ENCODE results near the gene SEC24B. TPM values are rescaled to one million over a fixed set of nuclear protein-coding genes. Genes with fewer than 3 reads are reported as not detected.

Gene SEC24B
- polyA plus RNA-seq, 1 donor from 2014 or later: 20.4 TPM

GRCh38 chr4:109532182-109532581 is 98.6 kb downstream of the SEC24B start:
- no peaks in the 10 kb centered on the region for H3K79me2 ChIP-seq (replicated peaks; ENCODE audit: insufficient read depth, low read length)
- H3K9me3 ChIP-seq (ENCODE audit: low read length): no peaks in the 10 kb centered on the region
- H3K36me3 ChIP-seq (ENCODE audit: insufficient read depth, low read length): peaks cover 13% of the 10 kb centered on the region
- no peaks in the 10 kb centered on the region for H3F3A ChIP-seq (ENCODE audit: insufficient read depth, low read length, poor library complexity, severe bottlenecking)
- no peak overlapping the region for H3K27ac ChIP-seq (ENCODE audit: low read length)
- TF ChIP-seq RAD21 (conservative IDR thresholded peaks at IDR 0.05) (no peak), SMC3 (conservative IDR thresholded peaks at IDR 0.05; ENCODE audit: poor library complexity) (no peak), MXI1 (conservative IDR thresholded peaks at IDR 0.05; ENCODE audit: poor library complexity, severe bottlenecking) (no peak), TAF1 (IDR thresholded peaks at IDR 0.05; ENCODE audit: low read depth) (no peak), POLR2AphosphoS5 (IDR thresholded peaks at IDR 0.05) (no peak), EP300 (conservative IDR thresholded peaks at IDR 0.05; ENCODE audit: poor library complexity, severe bottlenecking) (no peak)
- H3K9me2 ChIP-seq (ENCODE audit: insufficient read depth, low read length): no peaks in the 10 kb centered on the region
- H2AFZ ChIP-seq (ENCODE audit: low read depth, low read length): no peak overlapping the region
- H3K4me2 ChIP-seq (ENCODE audit: low read length): no peak overlapping the region
- no peaks in the 10 kb centered on the region for H4K20me1 ChIP-seq (ENCODE audit: insufficient read depth)
- no peaks in the 10 kb centered on the region for H3K27me3 ChIP-seq (ENCODE audit: insufficient read depth, low read depth, low read length)
- no peak overlapping the region for H3K9ac ChIP-seq (ENCODE audit: low read length)
- H3K4me3 ChIP-seq (ENCODE audit: low read length): no peak overlapping the region

- Histone ChIP-seq H3K9me2 (ENCODE audit: insufficient read depth, low read length) (no peaks in the 10 kb centered on the region), H3K9ac (ENCODE audit: low read length) (no peak overlapping the region), H3K27ac (ENCODE audit: low read length) (no peak overlapping the region), H3K9me3 (ENCODE audit: low read length) (no peaks in the 10 kb centered on the region), H3K4me2 (ENCODE audit: low read length) (no peak overlapping the region), H3F3A (ENCODE audit: insufficient read depth, low read length, poor library complexity, severe bottlenecking) (no peaks in the 10 kb centered on the region), H3K27me3 (ENCODE audit: insufficient read depth, low read depth, low read length) (no peaks in the 10 kb centered on the region), H3K79me2 (replicated peaks; ENCODE audit: insufficient read depth, low read length) (no peaks in the 10 kb centered on the region), H2AFZ (ENCODE audit: low read depth, low read length) (no peak overlapping the region), H3K36me3 (ENCODE audit: insufficient read depth, low read length) (no peaks in the 10 kb centered on the region), H3K4me3 (ENCODE audit: low read length) (no peak overlapping the region), H4K20me1 (ENCODE audit: insufficient read depth) (no peaks in the 10 kb centered on the region)
- TF ChIP-seq REST (IDR thresholded peaks at IDR 0.05; ENCODE audit: borderline replicate concordance): no peak
- TF ChIP-seq RAD21 (conservative IDR thresholded peaks at IDR 0.05): no peak
- TF ChIP-seq EZH2 (IDR thresholded peaks at IDR 0.05; ENCODE audit: borderline replicate concordance, insufficient read depth, low read length, poor library complexity, severe bottlenecking): no peak
- no peak for TF ChIP-seq POLR2AphosphoS5 (IDR thresholded peaks at IDR 0.05)
- no peak for TF ChIP-seq EP300 (conservative IDR thresholded peaks at IDR 0.05; ENCODE audit: poor library complexity, severe bottlenecking)
- no peak for TF ChIP-seq TAF1 (IDR thresholded peaks at IDR 0.05; ENCODE audit: low read depth)
- TF ChIP-seq SMC3 (conservative IDR thresholded peaks at IDR 0.05; ENCODE audit: poor library complexity): no peak
- TF ChIP-seq CTCF (IDR thresholded peaks at IDR 0.05; ENCODE audit: poor library complexity, severe bottlenecking): no peak
- TF ChIP-seq MXI1 (conservative IDR thresholded peaks at IDR 0.05; ENCODE audit: poor library complexity, severe bottlenecking): no peak
These were observed 111.8 kb downstream of the SEC24B start for GRCh38 chr4:109545401-109545800.
